ENCODE data around the gene SPOPL. TPM values are rescaled to one million over a fixed set of nuclear protein-coding genes. Genes with fewer than 3 reads are reported as not detected.

The SPOPL gene
- total and polyA plus RNA-seq, 9 of the 15 experiments (the other 6 are each of a cell fraction or from before 2014, with no cell fraction given): 0.53 to 6.1 (median 4.1) TPM

DNA sequence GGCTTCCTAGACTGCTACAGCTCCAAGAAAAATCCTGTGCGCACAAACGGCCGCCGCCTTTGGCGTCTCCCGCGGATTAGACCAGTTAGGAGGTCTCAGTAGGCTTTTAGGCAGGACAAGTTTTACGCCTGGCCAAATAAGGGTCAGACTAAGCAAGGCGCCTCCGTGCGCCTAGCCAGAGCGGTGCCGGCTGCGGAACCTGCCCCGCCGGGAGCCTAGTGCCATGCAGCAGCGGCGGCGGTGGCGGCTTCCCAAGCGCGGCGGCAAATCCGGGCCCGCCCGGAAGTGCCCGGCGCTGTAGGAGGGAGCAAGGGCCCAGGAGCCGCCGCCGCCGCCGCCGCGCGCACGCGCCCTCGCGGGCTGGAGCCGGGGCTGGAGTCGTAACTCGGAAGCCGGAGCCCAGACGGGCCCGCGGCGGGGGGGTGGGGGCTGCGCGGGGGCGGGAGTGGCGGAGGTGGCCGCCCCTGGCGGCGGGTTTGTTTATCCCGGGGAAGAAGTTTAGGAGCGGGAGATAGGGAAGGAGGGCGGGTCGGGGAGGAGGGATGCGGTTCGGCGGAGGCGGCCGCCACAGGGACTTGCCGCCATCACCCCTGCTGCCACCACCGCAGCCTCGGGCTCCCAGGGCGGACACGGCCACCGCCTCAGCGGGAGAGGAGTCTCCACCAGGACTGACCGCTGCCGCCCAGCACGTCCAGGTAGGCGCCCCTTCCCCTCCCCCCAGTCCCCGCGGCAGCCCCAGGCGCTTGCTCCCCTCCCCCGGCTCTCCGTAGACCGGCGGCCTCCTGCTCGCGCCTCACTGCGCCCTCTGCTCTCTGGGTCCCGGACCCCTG, at the start of gene SPOPL (continued):
- TF ChIP-seq DLX4 (CRISPR knock-in tag; IDR thresholded peaks at IDR 0.05): no peak
- TF ChIP-seq FOXA3 (CRISPR knock-in tag; conservative IDR thresholded peaks at IDR 0.05 in 1 of 2, IDR thresholded peaks at IDR 0.05 in 1 of 2): no peak
- TF ChIP-seq BDP1 (IDR thresholded peaks at IDR 0.05; ENCODE audit: insufficient read depth, insufficient read length): no peak
- no peak for TF ChIP-seq ILK (tag; IDR thresholded peaks at IDR 0.05; ENCODE audit: borderline replicate concordance, low read depth)
- TF ChIP-seq ZNF232 (CRISPR knock-in tag; IDR thresholded peaks at IDR 0.05): no peak
- no peak for TF ChIP-seq ZNF79 (CRISPR knock-in tag; IDR thresholded peaks at IDR 0.05; ENCODE audit: low read depth)
- TF ChIP-seq ZNF766 (CRISPR knock-in tag; conservative IDR thresholded peaks at IDR 0.05): no peak; the same call in 1 of the 2 replicates
- no peak for TF ChIP-seq CHD2 (IDR thresholded peaks at IDR 0.05; ENCODE audit: low read depth, low read length)
- TF ChIP-seq SRF (CRISPR knock-in tag; IDR thresholded peaks at IDR 0.05): no peak
- TF ChIP-seq NKRF (IDR thresholded peaks at IDR 0.05; ENCODE audit: borderline replicate concordance): no peak
- TF ChIP-seq TAF1 (IDR thresholded peaks at IDR 0.05; ENCODE audit: control insufficient read depth, extremely low read depth, insufficient read depth, low read length, severe bottlenecking): peak; percentile 82
- TF ChIP-seq, protein P1, sequence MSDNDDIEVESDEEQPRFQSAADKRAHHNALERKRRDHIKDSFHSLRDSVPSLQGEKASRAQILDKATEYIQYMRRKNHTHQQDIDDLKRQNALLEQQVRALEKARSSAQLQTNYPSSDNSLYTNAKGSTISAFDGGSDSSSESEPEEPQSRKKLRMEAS (CRISPR knock-in tag; IDR thresholded peaks at IDR 0.05): peak; percentile 71
- TF ChIP-seq, protein P2, sequence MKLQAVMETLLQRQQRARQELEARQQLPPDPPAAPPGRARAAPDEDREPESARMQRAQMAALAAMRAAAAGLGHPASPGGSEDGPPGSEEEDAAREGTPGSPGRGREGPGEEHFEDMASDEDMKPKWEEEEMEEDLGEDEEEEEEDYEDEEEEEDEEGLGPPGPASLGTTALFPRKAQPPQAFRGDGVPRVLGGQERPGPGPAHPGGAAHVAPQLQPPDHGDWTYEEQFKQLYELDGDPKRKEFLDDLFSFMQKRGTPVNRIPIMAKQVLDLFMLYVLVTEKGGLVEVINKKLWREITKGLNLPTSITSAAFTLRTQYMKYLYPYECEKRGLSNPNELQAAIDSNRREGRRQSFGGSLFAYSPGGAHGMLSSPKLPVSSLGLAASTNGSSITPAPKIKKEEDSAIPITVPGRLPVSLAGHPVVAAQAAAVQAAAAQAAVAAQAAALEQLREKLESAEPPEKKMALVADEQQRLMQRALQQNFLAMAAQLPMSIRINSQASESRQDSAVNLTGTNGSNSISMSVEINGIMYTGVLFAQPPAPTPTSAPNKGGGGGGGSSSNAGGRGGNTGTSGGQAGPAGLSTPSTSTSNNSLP (IDR thresholded peaks at IDR 0.05; ENCODE audit: borderline replicate concordance, low read depth, low read length): no peak
- TF ChIP-seq MECOM (CRISPR knock-in tag; IDR thresholded peaks at IDR 0.05): no peak
- no peak; the same call in 1 of the 2 replicates for TF ChIP-seq BRD4 (IDR thresholded peaks at IDR 0.05)
- TF ChIP-seq FOXJ3 (CRISPR knock-in tag; IDR thresholded peaks at IDR 0.05): no peak
- TF ChIP-seq ZBTB7A (IDR thresholded peaks at IDR 0.05; ENCODE audit: borderline replicate concordance, control insufficient read depth, low read depth, low read length): peak; percentile 55; the same call in 1 of the 2 replicates
- TF ChIP-seq, protein P3, sequence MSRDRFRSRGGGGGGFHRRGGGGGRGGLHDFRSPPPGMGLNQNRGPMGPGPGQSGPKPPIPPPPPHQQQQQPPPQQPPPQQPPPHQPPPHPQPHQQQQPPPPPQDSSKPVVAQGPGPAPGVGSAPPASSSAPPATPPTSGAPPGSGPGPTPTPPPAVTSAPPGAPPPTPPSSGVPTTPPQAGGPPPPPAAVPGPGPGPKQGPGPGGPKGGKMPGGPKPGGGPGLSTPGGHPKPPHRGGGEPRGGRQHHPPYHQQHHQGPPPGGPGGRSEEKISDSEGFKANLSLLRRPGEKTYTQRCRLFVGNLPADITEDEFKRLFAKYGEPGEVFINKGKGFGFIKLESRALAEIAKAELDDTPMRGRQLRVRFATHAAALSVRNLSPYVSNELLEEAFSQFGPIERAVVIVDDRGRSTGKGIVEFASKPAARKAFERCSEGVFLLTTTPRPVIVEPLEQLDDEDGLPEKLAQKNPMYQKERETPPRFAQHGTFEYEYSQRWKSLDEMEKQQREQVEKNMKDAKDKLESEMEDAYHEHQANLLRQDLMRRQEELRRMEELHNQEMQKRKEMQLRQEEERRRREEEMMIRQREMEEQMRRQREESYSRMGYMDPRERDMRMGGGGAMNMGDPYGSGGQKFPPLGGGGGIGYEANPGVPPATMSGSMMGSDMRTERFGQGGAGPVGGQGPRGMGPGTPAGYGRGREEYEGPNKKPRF (IDR thresholded peaks at IDR 0.05; ENCODE audit: low read depth, low read length): no peak
- TF ChIP-seq HSF4 (CRISPR knock-in tag; IDR thresholded peaks at IDR 0.05; ENCODE audit: borderline replicate concordance): no peak
